ENCODE data around the gene SLC25A12. TPM values are rescaled to one million over a fixed set of nuclear protein-coding genes. Genes with fewer than 3 reads are reported as not detected.
"Not testable (repeated sequence)": the region's sequence is repeated elsewhere in the genome, so short reads cannot be mapped to it uniquely, and the experiment has no call there.

SLC25A12 gene
- total and polyA plus RNA-seq, 9 of the 15 experiments (the other 6 are each of a cell fraction or from before 2014, with no cell fraction given): 13.5 to 36.5 (median 21.7) TPM

DNA sequence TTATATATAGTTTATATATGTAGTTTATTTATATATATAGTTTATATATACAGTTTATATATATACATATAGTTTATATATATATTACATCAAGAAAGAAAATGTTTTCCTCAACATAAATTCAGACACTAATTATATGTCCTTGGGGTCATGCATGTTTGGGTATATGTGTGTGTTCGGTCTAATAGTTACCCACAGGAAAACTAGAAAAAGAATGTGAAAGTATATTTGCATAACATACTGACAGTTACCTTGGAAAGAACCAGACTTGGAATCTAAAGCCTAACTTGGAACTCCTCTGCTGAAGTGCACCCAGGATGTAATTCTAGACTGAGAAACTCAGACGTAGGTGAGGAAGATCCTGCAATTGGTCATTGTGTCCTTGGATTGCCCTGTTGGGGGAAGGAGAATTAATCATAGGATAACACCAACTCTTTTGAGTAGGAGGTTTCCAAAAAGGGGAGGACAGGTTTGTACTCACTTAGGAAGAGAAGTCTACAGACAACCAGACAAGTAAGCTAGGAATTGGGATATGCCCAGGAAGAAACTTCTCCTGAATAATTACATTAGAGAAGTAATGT, 8.9 kb upstream of the SLC25A12 start (continued):
- no peak for TF ChIP-seq ZNF764 (CRISPR knock-in tag; IDR thresholded peaks at IDR 0.05; ENCODE audit: low read depth)

GRCh38 chr2:171899623-171900282, 5.7 kb upstream of the SLC25A12 start:
- 73% methylated on average over 8 of the region's 58 CpGs for WGBS (ENCODE audit: insufficient coverage, low coverage, missing lambda C conversion rate)
- not testable (repeated sequence) for ATAC-seq

GRCh38 chr2:171895786-171896185, 1.7 kb upstream of the SLC25A12 start:
- Histone ChIP-seq H4K20me1 (replicated peaks; ENCODE audit: control insufficient read depth, insufficient read depth, low read length) (no peaks in the 10 kb centered on the region), H3K4me2 (ENCODE audit: insufficient read depth, low read length) (no peak overlapping the region), H2AFZ (ENCODE audit: low read depth, low read length) (no peak overlapping the region), H3K4me1 (replicated peaks in 1 of 2; ENCODE audit: control insufficient read depth in 2 of 2, insufficient read depth in 2 of 2, low read length in 2 of 2) (peaks cover 5 to 12% of the 10 kb centered on the region in 2 experiments; a peak in 3 of 5 replicates), H3K9ac (ENCODE audit: insufficient read depth in 1 of 2, low read depth in 2 of 2, low read length in 2 of 2) (no peak overlapping the region), H3K79me2 (ENCODE audit: control insufficient read depth, insufficient read depth, low read length) (peaks cover 12% of the 10 kb centered on the region; the same call in 2 of the 3 replicates), H3K4me3 (no peak overlapping the region), H3K36me3 (ENCODE audit: control insufficient read depth, insufficient read depth, low read length) (peaks cover 12% of the 10 kb centered on the region; the same call in 1 of the 3 replicates), H3K27ac (ENCODE audit: extremely low read depth, low read depth, low read length) (no peak overlapping the region), H3K27me3 (ENCODE audit: control insufficient read depth in 2 of 2, insufficient read depth in 2 of 2, low read length in 2 of 2) (no peaks in the 10 kb centered on the region), H3K9me3 (replicated peaks; ENCODE audit: control insufficient read depth, insufficient read depth, low read depth, low read length) (peaks cover 5% of the 10 kb centered on the region; the same call in 1 of the 2 replicates), H3K9me1 (ENCODE audit: control insufficient read depth, insufficient read depth, low read length) (no peaks in the 10 kb centered on the region)
- TF ChIP-seq GTF2B (IDR thresholded peaks at IDR 0.05; ENCODE audit: extremely low read depth, insufficient read length): no peak
- CTCF ChIA-PET (ENCODE audit: low intra/inter-chr PET ratio): no interaction called here
- no peak for FAIRE-seq
- BruUV-seq (replicated peaks): no TSS peak
- ATAC-seq: no peak
- WGBS (ENCODE audit: insufficient coverage, low coverage, missing lambda C conversion rate): 82% methylated on average over 1 of the region's 1 CpG
- POLR2A ChIA-PET: interaction anchor here (0.8 to 10.9 kb wide), 3 partner anchors 8 to 15 kb away, joined by 3 to 78 read pairs (median 4); no protein-coding TSS in a partner anchor
- intact Hi-C loops (cut with micrococcal nuclease) (loop anchor here (2.0 to 10.0 kb wide), 2 partner anchors 27 to 191 kb away; partner anchors contain the start of gene HAT1), in situ Hi-C loops (cut with MboI) (no loop called here)
- DNase-seq (ENCODE audit: extremely low read depth in 1 of 4, low spot score in 3 of 4): no peak

More at GRCh38 chr2:171899623-171900282, 5.7 kb upstream of the SLC25A12 start:
- POLR2A ChIA-PET; H2AFZ ChIP-seq (ENCODE audit: low read depth, low read length); H3K4me1 ChIP-seq (replicated peaks in 1 of 2; ENCODE audit: control insufficient read depth in 2 of 2, insufficient read depth in 2 of 2, low read length in 2 of 2); H4K20me1 ChIP-seq (replicated peaks; ENCODE audit: control insufficient read depth, insufficient read depth, low read length); CTCF ChIA-PET (ENCODE audit: low intra/inter-chr PET ratio); H3K9me3 ChIP-seq (replicated peaks; ENCODE audit: control insufficient read depth, insufficient read depth, low read depth, low read length); BruUV-seq (replicated peaks); H3K9me1 ChIP-seq (ENCODE audit: control insufficient read depth, insufficient read depth, low read length); FAIRE-seq; H3K4me3 ChIP-seq; DNase-seq (ENCODE audit: extremely low read depth in 1 of 4, low spot score in 3 of 4); in situ Hi-C loops (cut with MboI); H3K27me3 ChIP-seq (ENCODE audit: control insufficient read depth in 2 of 2, insufficient read depth in 2 of 2, low read length in 2 of 2); H3K4me2 ChIP-seq (ENCODE audit: insufficient read depth, low read length); H3K36me3 ChIP-seq (ENCODE audit: control insufficient read depth, insufficient read depth, low read length); H3K79me2 ChIP-seq (ENCODE audit: control insufficient read depth, insufficient read depth, low read length); H3K27ac ChIP-seq (ENCODE audit: extremely low read depth, low read depth, low read length); H3K9ac ChIP-seq (ENCODE audit: insufficient read depth in 1 of 2, low read depth in 2 of 2, low read length in 2 of 2): not testable (repeated sequence)
- intact Hi-C loops (cut with micrococcal nuclease): loop anchor here (10.0 kb wide), 1 partner anchor 195 kb away; no protein-coding TSS in a partner anchor

All from K562 (cell line).